Activated T-cell treated with anti-CD3 and anti-CD28 coated beads, Interleukin-2, amount 50 U/mL, for 24 hours (primary cell): ENCODE results near the gene CADPS2.
"Not testable (repeated sequence)": the region's sequence is repeated elsewhere in the genome, so short reads cannot be mapped to it uniquely, and the experiment has no call there.

Source experiments
- DNase-seq: peaks from one replicate; pipeline ENCODE4 v3.0.0-alpha.2; 2020
- H3K27ac Mint-ChIP-seq: 2 replicates; pipeline ENCODE4 v1.8.0; 2020; ENCODE audit warnings: mild to moderate bottlenecking, mixed read lengths
- H3K27me3 Mint-ChIP-seq: 2 replicates; pipeline ENCODE4 v1.8.0; 2020; ENCODE audit warnings: mixed read lengths
- H3K36me3 Mint-ChIP-seq: 2 replicates; pipeline ENCODE4 v1.8.0; 2020; ENCODE audit warnings: low read depth, mixed read lengths
- H3K4me1 Mint-ChIP-seq: 2 replicates; pipeline ENCODE4 v1.8.0; 2020; ENCODE audit warnings: low read depth, mixed read lengths
- H3K4me3 Mint-ChIP-seq: 2 replicates; pipeline ENCODE4 v1.8.0; 2020; ENCODE audit warnings: mild to moderate bottlenecking, moderate library complexity, mixed read lengths
- H3K9me3 Mint-ChIP-seq: 2 replicates; pipeline ENCODE4 v1.8.0; 2020; ENCODE audit warnings: mixed read lengths

Gene CADPS2

DNA sequence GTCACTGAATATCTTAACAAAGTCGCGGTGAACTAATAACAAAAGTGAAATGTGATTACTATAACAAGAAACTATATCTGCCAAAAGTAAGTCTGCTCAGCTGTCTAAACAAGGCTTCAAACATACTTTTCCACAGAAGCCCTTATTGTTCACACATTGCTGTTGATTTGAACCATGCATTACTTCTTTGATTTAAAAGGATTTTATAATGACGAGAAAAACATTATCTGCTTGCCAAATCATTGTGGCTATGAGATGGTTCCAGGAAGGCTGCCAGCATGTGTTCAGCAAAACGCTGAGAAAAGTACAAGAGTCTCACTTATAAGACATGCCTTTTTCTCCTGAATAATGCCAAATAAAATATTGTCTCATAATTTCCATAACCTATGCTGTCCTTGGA lies 211.8 kb downstream of the CADPS2 start:
- Mint-ChIP-seq H3K36me3 (no peaks in the 10 kb centered on the region), H3K9me3 (peaks cover 20% of the 10 kb centered on the region), H3K4me3 (no peak overlapping the region), H3K4me1 (no peaks in the 10 kb centered on the region), H3K27ac (no peak overlapping the region), H3K27me3 (no peaks in the 10 kb centered on the region)
- DNase-seq, result no peak

DNA sequence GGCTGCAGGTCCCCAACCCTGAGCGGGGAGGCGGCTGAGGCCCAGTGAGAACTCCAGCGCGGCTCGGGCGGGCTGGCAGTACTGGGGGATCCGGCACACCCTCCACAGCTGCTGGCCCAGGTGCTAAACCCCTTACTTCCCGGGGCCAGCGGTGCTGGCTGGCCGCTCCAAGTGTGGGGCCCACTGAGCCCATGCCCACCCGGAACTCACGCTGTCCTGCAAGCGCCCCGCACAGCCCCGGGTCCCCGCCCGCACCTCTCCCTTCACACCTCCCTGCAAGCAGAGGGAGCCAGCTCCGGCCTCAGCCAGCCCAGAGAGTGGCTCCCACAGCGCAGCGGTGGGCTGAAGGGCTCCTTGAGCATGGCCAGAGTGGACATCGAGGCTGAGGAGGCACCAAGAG lies 212.3 kb downstream of the CADPS2 start:
- peaks cover 17% of the 10 kb centered on the region for H3K9me3 Mint-ChIP-seq
- no peak overlapping the region for H3K27ac Mint-ChIP-seq
- no peak overlapping the region for H3K4me3 Mint-ChIP-seq
- H3K27me3 Mint-ChIP-seq, result no peaks in the 10 kb centered on the region
- H3K36me3 Mint-ChIP-seq, result no peaks in the 10 kb centered on the region
- no peak for DNase-seq
- H3K4me1 Mint-ChIP-seq, result no peaks in the 10 kb centered on the region

DNA sequence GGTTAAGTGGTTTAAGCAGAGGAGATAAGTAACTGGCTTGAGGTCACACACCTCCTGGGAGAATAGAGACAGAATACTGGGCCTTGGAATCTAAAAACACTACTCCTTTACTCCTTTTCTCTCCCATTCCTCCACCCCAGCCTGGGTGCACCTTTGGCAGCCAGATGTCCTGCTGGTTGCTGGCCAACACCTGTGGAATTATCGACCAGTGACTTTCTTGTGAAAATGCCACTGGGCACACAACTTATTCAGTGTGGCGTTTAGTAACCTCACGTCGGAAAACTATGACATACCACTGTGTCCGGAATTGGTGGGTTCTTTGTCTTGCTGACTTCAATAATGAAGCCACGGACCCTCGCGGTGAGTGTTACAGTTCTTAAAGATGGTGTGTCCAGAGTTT lies 213.7 kb downstream of the CADPS2 start:
- no peak for DNase-seq
- Mint-ChIP-seq H3K27ac (no peak overlapping the region), H3K4me1 (no peaks in the 10 kb centered on the region), H3K27me3 (no peaks in the 10 kb centered on the region), H3K4me3 (no peak overlapping the region), H3K9me3 (peaks cover 10% of the 10 kb centered on the region), H3K36me3 (no peaks in the 10 kb centered on the region)

DNA sequence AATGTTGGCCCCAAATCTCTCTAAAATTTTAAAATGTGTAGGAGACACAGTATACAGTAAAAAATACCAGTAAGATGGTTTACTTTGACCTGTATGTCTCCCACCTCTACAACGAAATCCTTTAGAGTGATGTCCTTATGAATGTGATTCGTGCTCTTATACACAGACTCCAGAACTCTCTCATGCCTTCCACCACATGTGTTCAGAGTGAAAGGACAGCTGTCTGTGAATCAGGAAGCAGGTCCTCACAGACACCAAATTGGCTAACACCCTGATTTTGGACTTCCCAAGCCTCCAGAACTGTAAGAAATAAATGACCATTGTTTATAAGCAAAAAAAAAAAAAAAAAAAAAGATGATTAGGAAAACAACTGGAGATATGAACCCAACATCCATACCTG lies 222.5 kb downstream of the CADPS2 start:
- Mint-ChIP-seq H3K27ac (no peak overlapping the region), H3K36me3 (no peaks in the 10 kb centered on the region), H3K9me3 (peaks cover 4% of the 10 kb centered on the region), H3K4me1 (no peaks in the 10 kb centered on the region), H3K4me3 (no peak overlapping the region), H3K27me3 (no peaks in the 10 kb centered on the region)
- DNase-seq, result no peak

DNA sequence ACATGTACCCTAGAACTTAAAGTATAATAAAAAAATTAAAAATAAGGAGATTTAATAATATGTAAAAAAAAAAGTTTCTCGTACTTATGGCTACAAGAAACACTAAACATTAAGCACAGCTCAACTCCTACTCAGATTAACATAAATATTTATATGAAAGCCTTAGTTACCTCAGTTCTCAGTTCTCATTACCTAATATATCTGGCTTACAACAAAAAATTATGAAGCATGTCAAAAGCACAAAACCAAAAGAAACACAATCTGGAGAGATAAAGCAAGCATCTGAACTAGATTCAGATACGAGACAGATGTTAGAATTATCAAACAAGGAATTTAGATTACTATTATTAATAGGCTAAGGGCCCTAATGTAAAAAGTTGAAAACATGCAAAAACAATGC lies 227.4 kb downstream of the CADPS2 start:
- H3K27ac Mint-ChIP-seq, result no peak overlapping the region

DNA sequence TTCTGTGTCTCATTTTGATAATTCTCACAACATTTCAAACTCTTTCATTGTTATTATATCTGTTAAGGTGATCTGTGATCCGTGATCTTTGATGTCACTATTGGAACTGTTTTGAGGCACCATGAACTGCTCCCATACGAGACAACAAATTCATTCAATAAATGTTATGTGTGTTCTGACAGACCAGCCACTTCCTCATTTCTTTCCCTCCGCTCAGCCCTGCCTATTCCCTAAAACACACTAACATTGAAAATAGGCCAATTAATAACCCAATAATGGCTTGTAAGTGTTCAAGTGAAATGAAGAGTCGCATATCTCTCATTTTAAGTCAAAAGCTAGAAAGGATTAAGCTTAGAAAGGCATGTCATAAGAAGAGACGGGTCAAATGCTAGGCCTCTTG lies 232.6 kb downstream of the CADPS2 start:
- no peaks in the 10 kb centered on the region for H3K4me1 Mint-ChIP-seq

More for the DNA sequence above, 227.4 kb downstream of the CADPS2 start:
- Mint-ChIP-seq H3K36me3 (no peaks in the 10 kb centered on the region), H3K4me1 (no peaks in the 10 kb centered on the region), H3K4me3 (no peak overlapping the region), H3K9me3 (peaks cover 1% of the 10 kb centered on the region), H3K27me3 (no peaks in the 10 kb centered on the region)
- no peak for DNase-seq

DNA sequence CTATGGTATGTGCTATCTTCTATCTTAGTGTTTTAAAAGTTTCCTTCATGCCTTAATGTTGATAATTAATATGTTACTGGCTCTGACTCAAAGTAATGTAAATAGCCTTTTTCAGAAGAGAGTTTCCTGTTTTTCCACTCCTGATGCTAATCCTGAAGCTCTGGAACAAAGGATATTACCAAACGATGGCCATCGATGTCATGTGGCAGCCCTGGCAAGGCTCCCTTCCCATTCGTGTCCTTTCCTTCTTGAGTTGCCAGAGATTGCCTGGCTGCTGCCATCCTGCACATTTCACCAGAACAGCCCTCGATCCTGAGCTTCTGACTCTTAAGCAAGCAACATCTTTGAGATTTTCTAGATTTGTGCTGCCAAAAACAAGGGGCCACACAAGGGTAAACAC lies 233.4 kb downstream of the CADPS2 start:
- Mint-ChIP-seq H3K27me3 (no peaks in the 10 kb centered on the region), H3K27ac (no peak overlapping the region), H3K36me3 (no peaks in the 10 kb centered on the region), H3K9me3 (peaks cover 2% of the 10 kb centered on the region), H3K4me1 (no peaks in the 10 kb centered on the region), H3K4me3 (no peak overlapping the region)
- no peak for DNase-seq

More for the DNA sequence above, 232.6 kb downstream of the CADPS2 start:
- no peak for DNase-seq
- Mint-ChIP-seq H3K9me3 (peaks cover 2% of the 10 kb centered on the region), H3K27me3 (no peaks in the 10 kb centered on the region), H3K4me3 (no peak overlapping the region), H3K27ac (no peak overlapping the region), H3K36me3 (no peaks in the 10 kb centered on the region)

DNA sequence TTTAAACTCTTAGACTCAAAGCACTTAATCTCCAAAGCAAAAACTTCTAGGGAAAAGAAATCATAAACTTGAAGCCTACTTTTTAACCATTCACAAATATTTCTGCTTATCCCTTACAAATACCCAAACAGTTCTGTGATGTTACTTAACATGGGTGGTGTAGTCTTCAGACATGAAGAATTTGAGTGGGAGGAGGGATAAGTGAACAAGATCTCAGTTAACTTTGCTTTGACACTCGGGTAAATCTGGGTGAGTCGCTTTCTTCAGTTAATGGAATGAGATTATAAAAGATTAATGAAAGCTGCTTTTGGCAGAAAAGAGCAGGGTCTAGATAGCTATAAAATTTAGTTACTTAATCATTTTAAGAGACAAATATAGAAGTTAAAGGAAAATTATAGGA lies 234.8 kb downstream of the CADPS2 start:
- Mint-ChIP-seq H3K27me3 (no peaks in the 10 kb centered on the region), H3K4me3 (no peak overlapping the region), H3K4me1 (no peaks in the 10 kb centered on the region)

DNA sequence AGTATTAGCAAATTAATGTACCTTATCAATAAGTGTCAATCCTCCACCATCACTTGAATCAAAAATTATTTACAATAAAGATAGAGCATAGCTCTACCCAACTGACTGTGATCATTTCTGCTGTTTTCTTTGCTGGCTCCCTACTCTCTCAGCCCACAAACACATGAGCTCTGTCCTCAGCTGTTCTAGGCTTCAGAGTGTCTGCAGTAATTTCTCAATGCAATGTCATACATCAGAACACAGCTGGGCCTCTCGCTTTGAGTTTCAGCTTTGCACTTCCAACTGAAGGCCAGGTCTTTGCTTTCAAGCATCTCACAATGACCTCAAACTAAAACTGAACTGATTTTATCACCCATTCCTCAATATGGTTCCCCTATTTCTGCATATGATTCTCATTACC lies 243.0 kb downstream of the CADPS2 start:
- peaks cover 5% of the 10 kb centered on the region for H3K9me3 Mint-ChIP-seq
- H3K4me1 Mint-ChIP-seq, result no peaks in the 10 kb centered on the region
- H3K27ac Mint-ChIP-seq, result no peak overlapping the region
- no peak overlapping the region for H3K4me3 Mint-ChIP-seq
- no peaks in the 10 kb centered on the region for H3K36me3 Mint-ChIP-seq
- DNase-seq, result no peak
- no peaks in the 10 kb centered on the region for H3K27me3 Mint-ChIP-seq

More for the DNA sequence above, 234.8 kb downstream of the CADPS2 start:
- H3K27ac Mint-ChIP-seq, result no peak overlapping the region
- H3K9me3 Mint-ChIP-seq, result peaks cover 2% of the 10 kb centered on the region
- H3K36me3 Mint-ChIP-seq, result no peaks in the 10 kb centered on the region
- DNase-seq, result no peak

DNA sequence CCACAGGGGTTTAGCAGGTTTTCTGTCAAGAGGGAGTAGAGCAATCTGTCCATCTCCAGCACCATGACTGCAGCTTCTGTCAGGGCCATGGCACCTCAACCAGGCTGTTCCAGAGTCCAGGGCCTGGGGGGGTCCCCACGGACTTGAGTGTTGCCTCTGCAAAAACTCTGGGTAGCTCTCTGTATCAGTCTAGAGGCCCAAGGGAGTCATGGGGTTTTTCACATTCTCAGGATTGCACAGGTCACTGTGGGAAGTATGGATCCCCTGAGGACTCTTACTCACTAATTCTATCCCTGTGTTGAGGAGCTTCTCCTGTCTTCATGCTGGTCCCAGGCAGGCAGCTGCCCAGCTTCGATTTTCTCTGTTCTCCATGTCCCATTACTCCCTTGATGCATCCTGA lies 247.8 kb downstream of the CADPS2 start:
- H3K27me3 Mint-ChIP-seq, result no peaks in the 10 kb centered on the region
- H3K4me1 Mint-ChIP-seq, result no peaks in the 10 kb centered on the region
- H3K4me3 Mint-ChIP-seq, result no peak overlapping the region
- peaks cover 16% of the 10 kb centered on the region for H3K9me3 Mint-ChIP-seq
- no peak for DNase-seq
- H3K27ac Mint-ChIP-seq, result no peak overlapping the region
- H3K36me3 Mint-ChIP-seq, result no peaks in the 10 kb centered on the region

DNA sequence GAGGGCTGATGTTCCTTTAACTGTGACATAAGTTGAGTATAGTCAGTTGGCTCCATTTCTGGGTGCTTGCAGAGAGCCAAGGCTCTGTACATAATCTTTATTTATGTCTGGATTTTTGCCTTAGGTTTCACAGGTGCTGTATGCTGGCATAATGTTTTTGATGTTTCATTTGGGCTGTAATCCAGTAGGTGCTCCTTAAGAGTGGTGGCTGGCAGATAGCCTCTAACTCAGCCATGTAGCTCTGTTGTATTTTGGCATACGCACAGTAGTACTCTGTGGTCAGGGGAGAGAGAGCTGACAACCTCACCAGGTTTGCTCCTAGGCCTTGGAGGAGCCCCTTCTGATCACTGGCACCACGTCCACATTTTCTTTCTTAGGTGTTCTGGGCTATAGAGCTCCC lies 248.5 kb downstream of the CADPS2 start:
- Mint-ChIP-seq H3K4me3 (no peak overlapping the region), H3K27me3 (no peaks in the 10 kb centered on the region), H3K36me3 (no peaks in the 10 kb centered on the region), H3K9me3 (peaks cover 16% of the 10 kb centered on the region), H3K27ac (no peak overlapping the region), H3K4me1 (no peaks in the 10 kb centered on the region)
- DNase-seq, result no peak

DNA sequence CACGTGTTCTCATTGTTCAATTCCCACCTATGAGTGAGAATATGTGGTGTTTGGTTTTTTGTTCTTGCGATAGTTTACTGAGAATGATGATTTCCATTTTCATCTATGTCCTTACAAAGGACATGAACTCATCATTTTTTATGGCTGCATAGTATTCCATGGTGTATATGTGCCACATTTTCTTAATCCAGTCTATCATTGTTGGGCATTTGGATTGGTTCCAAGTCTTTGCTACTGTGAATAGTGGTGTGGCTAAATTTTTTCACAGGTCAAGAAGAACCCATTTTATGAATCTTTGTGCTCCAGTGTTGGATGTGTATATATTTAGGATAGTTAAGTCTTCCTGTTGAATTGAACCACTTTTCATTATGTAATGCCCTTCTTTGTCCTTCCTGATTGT lies 250.8 kb downstream of the CADPS2 start:
- H3K36me3 Mint-ChIP-seq, H3K4me3 Mint-ChIP-seq, H3K4me1 Mint-ChIP-seq, DNase-seq, H3K27ac Mint-ChIP-seq, H3K27me3 Mint-ChIP-seq: not testable (repeated sequence)
- peaks cover 16% of the 10 kb centered on the region for H3K9me3 Mint-ChIP-seq

DNA sequence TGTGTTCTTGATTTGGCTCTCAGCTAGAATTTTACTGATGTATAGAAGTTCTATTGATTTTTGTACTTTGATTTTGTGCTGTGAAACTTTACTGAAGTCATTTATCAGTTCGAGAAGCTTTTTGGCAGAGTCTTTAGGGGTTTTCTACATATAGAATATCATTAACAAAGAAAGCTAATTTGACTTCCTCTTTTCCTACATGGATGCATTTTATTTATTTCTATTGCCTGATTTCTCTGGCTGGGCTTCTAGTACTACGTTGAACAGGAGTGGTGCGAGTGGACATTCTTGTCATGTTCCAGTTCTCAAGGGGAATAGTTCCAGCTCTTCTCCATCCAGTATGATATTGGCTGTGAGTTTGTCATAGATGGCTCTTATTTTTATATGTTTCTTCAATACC lies 252.8 kb downstream of the CADPS2 start:
- no peaks in the 10 kb centered on the region for H3K36me3 Mint-ChIP-seq
- no peak for DNase-seq
- no peak overlapping the region for H3K4me3 Mint-ChIP-seq
- no peaks in the 10 kb centered on the region for H3K4me1 Mint-ChIP-seq
- H3K27ac Mint-ChIP-seq, result no peak overlapping the region
- H3K27me3 Mint-ChIP-seq, result no peaks in the 10 kb centered on the region
- H3K9me3 Mint-ChIP-seq, result peaks cover 13% of the 10 kb centered on the region

DNA sequence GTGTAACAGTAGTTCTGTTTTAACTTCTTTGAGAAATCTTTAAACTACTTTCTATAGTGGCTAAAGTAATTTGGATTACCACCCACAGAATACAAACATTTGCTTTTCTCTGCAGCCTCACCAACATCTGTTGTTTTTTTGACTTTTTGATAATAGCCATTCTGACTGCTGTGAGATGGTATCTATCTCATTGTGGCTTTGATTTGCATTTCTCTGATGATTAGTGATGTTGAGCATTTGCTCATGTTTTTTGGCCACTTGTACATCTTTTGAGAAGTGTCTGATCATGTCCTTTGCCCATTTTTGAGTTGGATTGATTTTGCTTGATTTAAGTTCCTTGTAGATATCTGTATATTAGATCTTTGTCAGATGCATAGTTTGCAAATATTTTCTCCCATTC lies 254.0 kb downstream of the CADPS2 start:
- DNase-seq, result no peak
- Mint-ChIP-seq H3K36me3 (no peaks in the 10 kb centered on the region), H3K27me3 (no peaks in the 10 kb centered on the region), H3K4me1 (no peaks in the 10 kb centered on the region), H3K9me3 (peaks cover 13% of the 10 kb centered on the region), H3K4me3 (no peak overlapping the region), H3K27ac (no peak overlapping the region)

DNA sequence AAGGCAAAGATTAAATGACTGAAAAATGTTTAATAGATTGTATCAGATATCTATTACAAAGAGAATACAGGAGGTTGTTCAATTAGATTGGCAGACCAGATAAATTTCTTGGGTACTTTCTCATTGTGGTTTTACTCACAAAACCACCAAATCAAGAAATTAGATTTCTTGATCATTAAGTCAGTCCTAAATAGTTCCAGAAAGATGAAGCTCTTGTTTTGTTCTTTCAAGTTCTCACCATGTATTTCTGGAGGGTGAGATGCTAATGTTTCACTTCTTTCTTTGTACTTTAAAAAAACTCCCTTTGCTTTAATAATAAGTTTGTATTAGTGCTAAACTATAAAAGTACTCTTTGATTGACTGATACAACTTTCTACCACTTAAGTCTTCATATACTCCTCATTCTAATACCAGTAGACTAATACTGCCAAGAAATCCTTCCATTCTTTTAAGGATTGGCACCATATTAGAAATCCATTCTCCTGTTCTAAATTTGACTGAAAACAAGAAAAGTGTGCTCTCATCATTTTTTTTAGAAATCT lies 256.8 kb downstream of the CADPS2 start:
- H3K4me1 Mint-ChIP-seq, result no peaks in the 10 kb centered on the region
- no peak for DNase-seq
- no peaks in the 10 kb centered on the region for H3K36me3 Mint-ChIP-seq
- H3K4me3 Mint-ChIP-seq, result no peak overlapping the region
- H3K27ac Mint-ChIP-seq, result no peak overlapping the region
- no peaks in the 10 kb centered on the region for H3K27me3 Mint-ChIP-seq
- no peaks in the 10 kb centered on the region for H3K9me3 Mint-ChIP-seq
